Stimulated activated CD8-positive, alpha-beta memory T cell treated with anti-CD3 and anti-CD28 coated beads, Interleukin-15, amount 100 ng/mL, for 1 hour (primary cell): ENCODE results near the gene HEMK1.

Experiments
- DNase-seq: peaks from one replicate; pipeline ENCODE4 v3.0.0-alpha.2; 2020; ENCODE audit warnings: low read depth

Gene HEMK1

DNA sequence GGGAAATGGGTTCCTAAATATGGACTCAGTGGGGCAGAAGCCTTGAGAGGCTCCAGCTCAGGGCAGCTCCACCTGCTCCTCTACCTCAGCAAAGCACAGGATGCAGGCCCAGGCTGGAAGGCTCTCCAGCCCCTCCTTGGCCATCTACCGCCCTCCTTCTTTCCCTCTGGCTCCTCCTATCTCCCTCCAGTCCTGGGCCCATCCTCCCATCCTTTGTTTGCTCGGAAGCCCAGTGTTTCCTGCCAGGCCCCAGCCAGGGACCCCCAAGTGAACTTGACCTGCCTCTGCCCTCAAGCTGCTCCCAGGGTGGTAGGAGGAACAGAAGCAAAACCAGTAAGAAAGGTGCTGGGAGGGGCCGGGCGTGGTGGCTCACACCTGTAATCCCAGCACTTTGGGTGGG lies 67.7 kb downstream of the HEMK1 start:
- no peak for DNase-seq

- no peak for DNase-seq
These were observed 68.6 kb downstream of the HEMK1 start for GRCh38 chr3:50637945-50638344.

GRCh38 chr3:50639055-50639494 lies 69.8 kb downstream of the HEMK1 start:
- DNase-seq = no peak

- DNase-seq = no peak
These were observed 73.1 kb downstream of the HEMK1 start for GRCh38 chr3:50642382-50642781.

- no peak for DNase-seq
These were observed 75.2 kb downstream of the HEMK1 start for GRCh38 chr3:50644561-50644960.

DNA sequence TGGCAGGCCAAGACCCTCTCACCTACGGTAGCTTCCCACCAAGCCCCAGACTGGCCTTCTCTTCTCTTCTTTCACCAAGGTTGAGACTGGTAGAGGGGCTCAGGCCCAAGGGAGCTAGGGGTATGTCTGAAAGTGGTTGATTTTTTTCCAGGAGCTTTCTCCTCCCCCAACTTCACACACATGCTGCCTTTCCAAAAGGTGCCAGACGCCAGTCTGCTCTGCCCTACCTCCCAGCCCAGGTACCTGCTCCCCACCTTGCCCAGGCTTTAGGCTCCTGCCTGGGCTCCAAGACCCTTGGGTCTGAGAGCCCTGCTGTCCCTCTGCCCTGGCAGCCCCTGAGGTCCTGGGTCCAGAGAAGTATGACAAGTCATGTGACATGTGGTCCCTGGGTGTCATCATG lies 76.1 kb downstream of the HEMK1 start:
- no peak for DNase-seq
